GM21515 (cell line): ENCODE data around the gene CXCR4.
A peak's percentile ranks its signal among the peaks of the same experiment; 100 is the strongest.

Experiments used
- ATAC-seq: cut with Tn5 transposase; IDR thresholded peaks from one replicate; pipeline ENCODE4 v1.9.1; 2021; ENCODE audit not compliant: unreplicated experiment

The CXCR4 gene

GRCh38 chr2:136117909-136118818 is at the start of gene CXCR4:
CXCR4 (minus strand) TSS chr2:136118149; CDS start chr2:136118060, 89 bp downstream.
- ATAC-seq: no peak

DNA sequence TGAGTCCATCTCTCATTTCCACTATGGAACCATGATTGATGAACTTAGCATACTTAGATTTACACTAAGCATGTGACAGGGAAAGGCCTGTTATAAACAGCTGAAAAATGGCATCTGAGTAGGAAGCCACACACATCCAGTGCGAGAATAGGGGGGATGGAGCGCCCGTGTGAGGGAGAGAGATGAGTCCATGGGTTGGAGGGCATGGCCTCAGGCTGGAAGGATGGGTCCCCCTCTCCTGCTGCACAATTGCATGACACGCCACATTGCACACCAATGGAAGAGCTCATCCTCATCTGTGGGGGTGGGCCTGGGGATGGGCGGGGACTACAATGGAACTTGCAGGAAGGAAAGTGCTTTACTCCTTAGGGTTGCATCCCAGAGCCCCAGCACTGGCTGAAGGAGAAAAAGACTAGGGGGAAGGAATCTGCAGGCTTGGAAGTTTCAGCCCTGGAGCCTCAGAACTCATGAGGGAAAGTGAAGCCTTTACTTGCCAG is 46.4 kb upstream of the CXCR4 start:
- ATAC-seq: no peak

DNA sequence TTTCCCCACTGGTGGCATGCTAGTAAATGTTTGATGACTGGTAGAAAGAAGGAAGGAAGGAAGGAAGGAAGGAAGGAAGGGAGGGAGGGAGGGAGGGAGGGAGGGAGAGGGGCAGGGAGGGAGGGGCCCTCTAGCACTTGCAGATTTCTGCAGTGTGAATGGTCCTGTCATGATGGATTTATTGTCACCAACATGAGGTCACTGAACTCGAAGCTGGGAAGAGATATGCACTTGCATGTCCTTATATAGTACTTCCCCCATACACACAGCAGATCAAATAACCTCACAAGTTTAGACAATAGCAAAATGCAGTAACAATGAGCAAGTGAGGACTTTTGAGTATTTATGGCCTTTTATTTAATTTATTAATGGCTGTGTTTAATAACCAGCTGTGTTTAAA is 44.5 kb upstream of the CXCR4 start:
- ATAC-seq: no peak

DNA sequence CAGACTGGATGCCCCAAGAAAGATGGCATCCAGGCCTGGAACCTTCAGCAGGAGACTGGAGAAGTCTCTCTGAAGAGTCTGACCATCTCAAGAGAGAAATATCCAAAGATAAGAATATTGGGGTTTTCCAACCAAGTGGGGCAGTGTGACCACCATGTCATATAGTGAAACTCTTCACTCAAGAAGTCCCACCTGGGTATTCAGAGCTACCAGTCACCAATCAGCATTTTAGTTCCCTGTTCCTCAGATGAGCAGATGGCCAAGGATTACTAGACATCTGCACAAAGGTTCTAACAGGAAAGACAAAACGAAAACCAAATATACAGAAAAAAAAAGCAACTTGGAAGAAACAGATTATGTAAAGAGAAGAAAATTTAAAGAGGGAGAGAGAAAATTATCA is 38.5 kb upstream of the CXCR4 start:
- no peak for ATAC-seq

- no peak for ATAC-seq
Measured at GRCh38 chr2:136154384-136154783, 36.4 kb upstream of the CXCR4 start.

DNA sequence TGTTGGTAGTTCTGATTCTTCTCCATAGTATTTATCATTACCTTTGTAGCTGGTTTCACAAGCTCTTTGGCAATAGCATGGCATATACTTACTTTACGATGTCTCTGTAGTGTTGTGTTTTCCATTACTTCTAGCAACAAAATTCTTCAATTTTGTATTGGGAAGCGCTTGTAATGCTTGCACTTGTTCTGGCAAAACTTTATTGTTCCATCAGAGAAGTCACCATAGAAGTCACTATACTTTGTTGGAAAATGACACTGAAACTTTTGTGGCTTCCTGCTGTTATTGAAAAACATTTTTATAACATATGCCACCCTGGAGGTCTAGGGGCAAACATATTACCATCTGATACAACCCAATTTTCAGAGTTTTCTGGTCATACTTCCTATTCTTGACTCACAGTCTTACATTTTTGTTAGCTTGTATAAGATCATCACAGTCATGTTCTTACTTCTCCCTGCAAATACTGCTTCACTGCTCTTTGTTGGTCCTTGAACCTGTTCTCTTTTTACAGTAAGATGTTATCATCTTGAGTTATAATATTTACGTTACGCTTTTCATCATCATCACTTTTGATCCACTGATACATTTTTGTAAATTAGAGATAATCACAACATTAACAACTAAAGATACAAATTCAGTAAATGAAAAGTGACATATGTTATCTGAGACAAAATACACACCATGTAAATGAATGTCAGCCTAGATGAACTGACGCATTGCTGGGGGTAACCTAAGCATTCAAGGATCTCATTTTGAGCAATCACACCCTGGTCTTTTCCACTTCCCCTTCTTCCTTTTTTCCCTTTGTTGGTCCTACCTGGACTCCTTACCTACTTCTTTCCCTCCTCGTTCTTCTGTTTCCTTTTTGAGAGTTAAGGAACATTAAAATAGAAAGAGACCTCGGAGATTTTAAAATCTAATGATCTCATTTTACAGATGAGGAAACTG is 33.3 kb upstream of the CXCR4 start:
- ATAC-seq: no peak

- no peak for ATAC-seq
Measured at GRCh38 chr2:136149011-136149410, 31.1 kb upstream of the CXCR4 start.

DNA sequence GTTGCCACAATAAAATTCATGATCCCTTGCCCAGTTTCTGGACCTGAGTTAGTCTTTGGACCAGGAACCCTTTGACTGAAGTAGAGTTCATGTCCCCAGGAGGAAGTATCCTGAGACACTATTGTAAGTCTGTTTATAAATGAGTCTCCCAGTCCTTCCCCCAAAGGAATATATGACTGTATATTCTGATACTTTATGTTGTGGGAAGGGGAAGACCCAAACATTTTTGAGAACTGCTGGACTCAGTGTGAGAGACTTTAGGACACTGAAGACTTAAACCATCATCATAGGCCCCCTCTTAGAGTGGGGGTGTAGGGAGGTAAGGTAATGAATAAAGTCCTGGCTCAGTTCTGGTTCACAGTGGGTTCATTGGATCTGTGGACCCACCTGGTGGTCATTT is 28.6 kb upstream of the CXCR4 start:
- no peak for ATAC-seq

DNA sequence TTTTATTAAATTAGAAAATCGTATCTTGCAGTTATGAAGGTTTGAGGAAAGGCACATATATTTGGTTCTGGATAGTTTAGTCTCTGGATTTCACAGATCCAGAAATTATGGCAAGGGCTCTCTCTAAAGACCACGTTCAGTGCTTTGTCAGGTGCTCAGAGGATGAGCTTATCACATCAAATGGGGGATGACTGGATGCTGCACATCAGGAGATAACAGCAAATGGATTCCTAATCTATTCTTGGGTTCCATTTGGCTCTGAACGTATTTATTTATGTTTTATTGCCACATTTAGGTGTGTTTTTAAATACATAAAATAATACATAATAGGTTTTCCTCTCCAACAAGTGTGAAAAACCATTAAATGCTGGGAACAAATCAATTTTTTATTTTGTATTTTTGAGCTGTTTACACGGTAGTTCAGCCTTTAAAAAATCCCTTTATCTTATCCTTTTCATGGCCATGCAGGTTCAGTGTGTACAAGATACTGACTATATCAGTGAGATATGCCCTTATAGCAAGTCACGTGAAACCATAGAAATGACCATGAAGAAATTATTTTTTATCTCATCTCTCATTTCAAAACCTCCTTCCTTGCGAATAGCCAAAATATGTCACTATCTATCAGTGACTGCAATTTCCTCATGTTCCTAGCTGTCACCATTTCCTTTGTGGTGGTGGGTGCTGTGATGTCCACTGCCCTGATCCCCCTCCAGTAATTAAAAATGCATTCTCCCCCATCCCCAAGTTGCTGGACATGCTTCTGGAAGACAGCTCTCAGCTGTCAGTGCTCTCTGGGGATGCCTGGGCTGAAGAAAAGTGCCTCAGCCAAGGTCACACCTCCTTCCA is 25.9 kb upstream of the CXCR4 start:
- no peak for ATAC-seq

GRCh38 chr2:136141510-136142149 is 23.7 kb upstream of the CXCR4 start:
- ATAC-seq: no peak

DNA sequence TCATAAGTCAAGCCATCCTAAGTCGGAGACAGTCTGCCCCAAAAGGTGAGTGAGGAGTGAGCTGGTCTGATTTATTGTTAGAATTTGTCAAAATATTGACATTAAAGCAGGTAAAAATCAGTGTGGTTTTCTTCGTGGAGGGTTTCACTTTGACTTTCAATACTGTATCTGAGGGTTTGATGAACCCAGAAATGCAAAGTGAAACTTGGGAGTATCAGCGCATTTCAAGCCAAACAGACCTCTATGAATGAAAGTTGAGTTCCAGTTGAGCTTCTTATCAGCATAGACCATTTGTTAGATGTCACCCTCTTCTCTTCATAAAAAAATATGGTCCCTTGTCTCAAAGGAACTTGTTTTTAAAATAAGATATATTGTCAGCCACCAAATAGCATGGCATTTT is 21.7 kb upstream of the CXCR4 start:
- no peak for ATAC-seq

DNA sequence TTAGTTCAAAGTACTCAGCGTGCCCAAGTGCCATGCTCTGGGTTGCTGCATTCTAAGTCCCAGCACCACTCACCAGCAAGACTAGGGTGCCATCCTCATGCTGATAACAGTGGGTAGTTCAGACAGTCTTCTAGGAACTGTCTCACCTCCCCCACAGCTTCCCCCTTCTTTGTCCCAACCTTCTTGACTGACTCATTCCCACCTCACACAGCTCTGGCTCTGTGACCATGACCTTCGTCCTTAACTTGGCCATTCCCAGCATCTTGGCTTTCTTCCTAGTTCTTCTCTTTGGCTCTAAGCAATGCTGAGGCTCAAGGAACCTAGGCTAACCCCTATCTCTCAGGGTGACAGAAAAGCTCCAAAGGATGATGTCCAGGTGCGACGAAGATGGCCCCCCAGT is 20.0 kb upstream of the CXCR4 start:
- no peak for ATAC-seq

DNA sequence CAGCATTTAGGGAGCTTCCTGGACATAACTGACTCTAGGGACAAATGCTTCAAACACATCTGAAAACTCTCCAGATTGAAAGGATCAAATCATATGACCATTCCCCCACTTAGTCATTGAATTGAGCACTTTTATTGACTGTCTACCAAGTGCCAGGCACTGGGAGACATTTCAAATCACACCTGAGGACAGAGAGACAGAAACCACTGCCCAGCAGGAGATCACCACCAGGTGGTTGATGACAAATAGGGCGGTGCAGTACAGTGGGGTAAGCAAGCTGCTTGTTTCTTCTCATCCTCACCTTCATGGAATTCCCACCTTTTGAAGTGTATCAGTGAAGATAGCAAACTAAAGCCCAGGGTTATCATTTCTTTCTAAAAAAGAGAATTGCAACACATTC is 19.0 kb upstream of the CXCR4 start:
- ATAC-seq: no peak

GRCh38 chr2:136135921-136136906 is 18.3 kb upstream of the CXCR4 start:
- ATAC-seq: peak; percentile 37

GRCh38 chr2:136135462-136135861 is 17.5 kb upstream of the CXCR4 start:
- no peak for ATAC-seq

GRCh38 chr2:136134126-136134525 is 16.2 kb upstream of the CXCR4 start:
- ATAC-seq: no peak

DNA sequence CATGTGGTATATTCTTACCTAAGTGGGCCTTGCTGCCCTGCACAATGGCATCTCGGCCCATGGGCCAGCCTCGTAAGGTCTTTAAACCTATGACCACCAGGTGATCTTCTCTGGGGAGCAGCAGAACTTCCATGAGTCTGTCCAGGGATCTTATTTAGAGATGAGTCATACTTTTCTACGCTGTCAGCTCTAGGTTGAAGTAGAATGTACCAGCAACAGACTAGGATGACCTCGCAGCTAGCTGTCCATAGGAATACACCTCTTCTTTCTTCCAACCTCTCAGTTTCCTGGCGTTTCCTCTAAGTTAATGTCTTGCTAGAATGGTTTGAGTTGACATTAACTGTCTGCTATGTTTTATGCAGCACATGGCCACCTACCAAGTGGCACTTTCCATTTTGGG is 15.6 kb upstream of the CXCR4 start:
- no peak for ATAC-seq

DNA sequence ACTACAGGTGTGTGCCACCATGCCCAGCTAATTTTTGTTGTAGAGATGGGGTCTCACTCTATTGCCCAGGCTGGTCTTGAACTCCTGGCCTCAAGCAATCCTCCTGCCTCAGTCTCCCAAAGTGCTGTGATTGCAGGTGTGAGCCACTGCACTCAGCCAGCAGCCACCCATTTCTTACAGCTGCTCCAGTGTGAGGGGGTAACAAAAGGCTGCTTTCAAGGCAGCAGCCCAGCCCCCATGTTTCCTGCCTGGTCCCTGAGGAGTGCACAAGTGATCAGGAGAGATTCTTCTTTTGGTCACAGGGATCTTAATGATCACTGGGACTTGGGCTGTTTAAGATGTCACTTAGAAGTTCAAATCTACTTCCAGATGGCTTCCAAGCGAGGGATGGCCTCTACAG is 15.2 kb upstream of the CXCR4 start:
- ATAC-seq: no peak

GRCh38 chr2:136132825-136133155 is 14.8 kb upstream of the CXCR4 start:
- no peak for ATAC-seq
